Measurements from ENCODE around the gene ANXA2. TPM values are rescaled to one million over a fixed set of nuclear protein-coding genes. Genes with fewer than 3 reads are reported as not detected.

ANXA2 gene
- 1,000 to 10,000 TPM in 3 of 4 donors, 100 to 1,000 TPM in 1; 896 to 1,792 (median 1,413) TPM for total RNA-seq

- TF ChIP-seq, protein P1, sequence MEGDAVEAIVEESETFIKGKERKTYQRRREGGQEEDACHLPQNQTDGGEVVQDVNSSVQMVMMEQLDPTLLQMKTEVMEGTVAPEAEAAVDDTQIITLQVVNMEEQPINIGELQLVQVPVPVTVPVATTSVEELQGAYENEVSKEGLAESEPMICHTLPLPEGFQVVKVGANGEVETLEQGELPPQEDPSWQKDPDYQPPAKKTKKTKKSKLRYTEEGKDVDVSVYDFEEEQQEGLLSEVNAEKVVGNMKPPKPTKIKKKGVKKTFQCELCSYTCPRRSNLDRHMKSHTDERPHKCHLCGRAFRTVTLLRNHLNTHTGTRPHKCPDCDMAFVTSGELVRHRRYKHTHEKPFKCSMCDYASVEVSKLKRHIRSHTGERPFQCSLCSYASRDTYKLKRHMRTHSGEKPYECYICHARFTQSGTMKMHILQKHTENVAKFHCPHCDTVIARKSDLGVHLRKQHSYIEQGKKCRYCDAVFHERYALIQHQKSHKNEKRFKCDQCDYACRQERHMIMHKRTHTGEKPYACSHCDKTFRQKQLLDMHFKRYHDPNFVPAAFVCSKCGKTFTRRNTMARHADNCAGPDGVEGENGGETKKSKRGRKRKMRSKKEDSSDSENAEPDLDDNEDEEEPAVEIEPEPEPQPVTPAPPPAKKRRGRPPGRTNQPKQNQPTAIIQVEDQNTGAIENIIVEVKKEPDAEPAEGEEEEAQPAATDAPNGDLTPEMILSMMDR (IDR thresholded peaks at IDR 0.05; ENCODE audit: low read depth): no peak
Observed at GRCh38 chr15:60397772-60398445, at the start of gene ANXA2. ANXA2 (minus strand) TSS chr15:60397986; CDS start chr15:60386075, 11,911 bp downstream.

- TF ChIP-seq, protein P1 (IDR thresholded peaks at IDR 0.05; ENCODE audit: low read depth): no peak
Observed at GRCh38 chr15:60444289-60444912, 46.6 kb upstream of the ANXA2 start.

- TF ChIP-seq, protein P1 (IDR thresholded peaks at IDR 0.05; ENCODE audit: low read depth): no peak
Observed at GRCh38 chr15:60442763-60443162, 45.0 kb upstream of the ANXA2 start.

DNA sequence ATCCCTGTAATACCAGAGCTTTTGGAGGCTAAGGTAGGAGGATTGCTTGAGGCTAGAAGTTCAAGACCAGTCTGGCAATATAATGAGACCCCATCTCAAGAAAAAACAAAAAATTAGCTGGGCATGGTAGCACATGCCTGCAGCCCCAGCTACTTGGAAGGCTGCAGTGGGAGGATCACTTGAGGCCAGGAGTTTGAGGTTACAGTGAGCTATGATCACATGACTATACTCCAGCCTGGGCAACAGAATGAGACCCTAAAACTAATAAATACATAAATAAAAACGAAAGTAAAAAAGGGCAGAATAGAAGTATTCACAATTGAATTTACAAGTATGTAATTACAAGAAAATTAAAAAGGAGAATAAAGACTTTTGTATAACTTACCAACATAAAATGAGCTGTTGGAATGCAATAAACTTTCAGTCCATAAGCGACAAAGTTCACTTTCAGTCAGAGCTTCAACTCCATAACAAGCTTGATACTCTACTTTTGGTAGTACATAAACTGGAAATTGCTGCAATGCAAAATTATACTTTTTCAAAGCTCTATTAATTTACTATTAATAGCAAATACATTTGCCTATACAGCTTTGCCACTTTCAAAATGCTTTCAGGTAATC lies 44.4 kb upstream of the ANXA2 start:
- TF ChIP-seq, protein P1 (IDR thresholded peaks at IDR 0.05; ENCODE audit: low read depth): no peak

- TF ChIP-seq, protein P1 (IDR thresholded peaks at IDR 0.05; ENCODE audit: low read depth): no peak
Observed at GRCh38 chr15:60441331-60441730, 43.5 kb upstream of the ANXA2 start.

GRCh38 chr15:60438646-60439045 lies 40.9 kb upstream of the ANXA2 start:
- TF ChIP-seq, protein P1 (IDR thresholded peaks at IDR 0.05; ENCODE audit: low read depth): no peak

DNA sequence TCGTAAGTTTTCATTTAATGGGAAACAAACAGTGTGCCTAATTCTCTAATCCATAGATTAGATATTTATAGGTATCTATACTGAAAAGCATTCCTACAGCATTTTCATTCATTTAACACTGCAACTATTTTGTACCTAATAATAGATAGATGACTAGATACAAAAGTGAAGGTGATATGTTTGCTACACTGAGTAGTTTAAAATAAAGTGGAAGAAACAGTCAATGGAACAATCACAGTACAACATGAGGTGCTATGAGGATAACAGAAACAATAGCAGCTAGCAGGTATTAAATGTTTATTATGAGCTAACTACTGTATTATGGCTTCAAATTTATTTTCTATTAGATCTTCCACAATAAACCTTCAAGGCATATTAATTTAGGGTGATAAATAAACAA lies 31.1 kb upstream of the ANXA2 start:
- TF ChIP-seq, protein P1 (IDR thresholded peaks at IDR 0.05; ENCODE audit: low read depth): no peak
